GM21737 (cell line): ENCODE results near the gene MTMR12.
"Not testable (repeated sequence)": the region's sequence is repeated elsewhere in the genome, so short reads cannot be mapped to it uniquely, and the experiment has no call there.

ENCODE experiments used
- ATAC-seq: cut with Tn5 transposase; IDR thresholded peaks from one replicate; pipeline ENCODE4 v1.9.1; 2021; ENCODE audit warnings: mild to moderate bottlenecking, moderate library complexity; ENCODE audit not compliant: unreplicated experiment

MTMR12 gene

DNA sequence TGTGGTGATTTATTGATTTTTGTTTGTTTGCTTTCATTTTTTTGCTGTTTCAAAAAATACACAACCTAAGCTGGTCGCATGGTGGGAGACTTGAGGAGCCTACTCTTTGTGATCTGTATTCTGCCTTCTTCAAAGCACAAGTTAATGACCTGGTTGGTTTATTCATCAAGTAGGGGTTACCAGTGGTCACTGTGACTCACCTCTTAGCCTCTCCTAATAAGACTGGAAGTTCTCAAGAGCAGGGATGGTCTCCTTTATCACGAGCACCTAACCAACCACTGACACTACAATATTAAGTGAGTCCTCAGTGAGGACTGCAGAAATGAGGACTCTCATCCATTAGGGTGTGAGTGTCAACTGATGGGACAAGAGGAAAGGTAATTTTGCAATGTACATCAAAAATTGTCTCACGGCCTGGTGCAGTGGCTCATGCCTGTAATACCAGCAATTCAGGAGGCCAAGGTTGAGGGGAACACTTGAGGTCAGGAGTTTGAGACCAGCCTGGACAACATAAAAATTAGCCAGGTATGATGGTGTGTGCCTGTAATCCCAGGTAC lies 13.6 kb upstream of the MTMR12 start:
- ATAC-seq: no peak

DNA sequence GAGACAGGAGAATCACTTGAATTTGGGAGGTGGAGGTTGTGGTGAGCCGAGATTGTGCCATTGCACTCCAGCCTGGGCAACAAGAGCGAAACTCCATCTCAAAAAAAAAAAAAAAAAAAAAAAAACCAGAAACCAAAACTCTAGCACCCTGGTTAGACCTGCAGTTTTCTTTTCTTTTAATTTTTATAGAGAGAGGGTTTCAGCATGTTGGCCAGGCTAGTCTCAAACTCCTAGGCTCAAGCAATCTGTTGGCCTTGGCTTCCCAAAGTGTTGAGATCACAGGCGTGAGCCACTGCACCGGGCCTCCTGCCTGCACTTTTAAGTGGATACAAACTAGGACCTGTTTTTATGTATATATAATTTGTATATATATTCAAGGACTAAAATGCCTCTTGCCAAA lies 12.9 kb upstream of the MTMR12 start:
- no peak for ATAC-seq

DNA sequence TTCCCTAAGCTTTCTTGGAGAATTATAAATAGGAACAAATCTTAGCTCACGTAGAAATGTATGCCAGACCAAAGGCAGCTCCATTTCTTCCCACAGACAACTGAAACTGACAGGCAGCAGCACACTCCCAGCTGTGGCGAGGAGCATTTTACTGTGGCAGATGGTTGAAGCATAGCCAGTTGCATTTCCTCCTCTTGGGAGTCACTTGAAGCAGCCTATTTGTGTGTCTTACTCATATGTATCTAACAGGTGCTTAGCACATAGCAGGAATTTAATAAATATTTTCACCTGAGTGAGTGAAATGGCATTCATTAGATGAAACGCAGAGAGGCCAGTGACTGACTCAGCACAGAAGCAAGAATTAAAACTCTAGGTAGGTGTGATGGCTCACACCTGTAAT lies 12.3 kb upstream of the MTMR12 start:
- ATAC-seq: no peak

DNA sequence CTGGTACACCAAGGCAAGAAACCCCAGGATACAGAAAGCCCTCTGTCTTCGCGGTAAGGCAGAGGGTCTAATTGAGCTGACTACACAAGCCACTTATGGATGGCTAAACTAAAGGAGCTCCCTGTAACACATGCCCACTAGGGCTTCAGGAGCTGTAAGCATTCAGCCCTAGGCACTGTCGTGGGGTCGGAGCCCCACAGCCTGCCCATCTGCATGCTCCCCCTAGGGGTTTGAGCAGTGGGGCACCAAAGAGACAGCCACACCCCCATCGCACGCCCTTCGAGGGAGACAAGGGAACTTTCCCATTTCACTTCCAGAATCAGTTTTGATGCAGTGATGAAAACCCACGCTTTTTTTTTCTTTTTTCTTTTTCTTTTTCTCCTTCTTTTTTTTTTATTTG lies 11.0 kb upstream of the MTMR12 start:
- ATAC-seq: no peak

DNA sequence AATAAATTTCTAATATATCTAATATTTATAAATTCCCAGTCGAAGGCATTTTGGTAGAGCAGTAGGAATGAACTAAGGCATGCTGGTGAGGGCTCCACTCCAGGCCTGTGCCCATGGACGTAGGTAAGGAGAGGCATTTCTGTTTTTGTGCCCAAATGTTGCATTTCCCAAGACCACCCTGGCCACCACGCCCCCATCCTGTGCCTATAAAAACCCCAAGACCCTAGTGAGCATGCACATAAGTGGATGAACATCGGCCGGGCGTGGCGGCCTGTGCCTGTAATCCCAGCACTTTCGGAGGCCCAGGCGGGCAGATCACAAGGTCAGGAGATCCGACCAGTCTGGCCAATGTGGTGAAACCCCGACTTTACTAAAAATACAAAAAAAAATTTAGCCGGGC lies 10.1 kb upstream of the MTMR12 start:
- ATAC-seq: no peak

DNA sequence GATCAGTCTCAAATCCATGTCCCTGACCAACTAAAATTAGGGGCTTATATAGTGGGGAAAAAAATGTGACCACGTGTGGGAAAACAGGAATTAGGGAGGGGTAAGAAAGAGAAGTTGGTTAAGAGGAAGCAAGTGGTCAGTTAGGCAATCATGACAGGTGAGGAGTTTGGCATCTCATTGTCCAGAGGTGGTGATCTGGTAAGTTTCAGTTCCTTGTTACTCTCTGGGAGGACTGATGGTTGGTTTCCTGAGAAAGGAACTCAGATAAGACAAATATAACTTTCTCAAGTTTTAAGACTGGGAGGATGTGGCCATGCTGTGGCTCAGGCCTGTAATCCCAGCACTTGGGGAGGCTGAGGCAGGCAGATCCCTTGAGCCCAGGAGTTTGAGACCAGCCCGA lies 9.0 kb upstream of the MTMR12 start:
- not testable (repeated sequence) for ATAC-seq

DNA sequence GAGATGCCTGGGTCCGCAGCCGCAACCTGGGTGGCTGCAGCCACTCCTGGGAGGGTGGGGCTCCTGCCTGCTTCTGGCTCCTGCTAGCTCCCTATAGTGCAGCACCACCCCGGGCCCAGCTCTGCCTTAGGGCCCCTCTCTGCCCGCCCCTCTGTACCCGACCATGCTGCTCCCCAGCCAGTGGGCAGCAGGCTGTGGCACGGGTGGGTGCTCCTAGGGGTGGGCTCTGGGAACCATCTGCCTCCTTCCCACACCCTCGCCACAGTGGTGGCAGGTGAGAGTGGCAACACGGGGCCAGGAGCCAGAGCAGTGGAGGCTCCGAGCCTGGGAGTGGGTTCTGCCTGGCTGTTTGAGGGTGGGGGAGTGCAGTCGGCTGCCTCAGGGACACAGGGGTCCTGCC lies 7.8 kb upstream of the MTMR12 start:
- ATAC-seq: no peak

DNA sequence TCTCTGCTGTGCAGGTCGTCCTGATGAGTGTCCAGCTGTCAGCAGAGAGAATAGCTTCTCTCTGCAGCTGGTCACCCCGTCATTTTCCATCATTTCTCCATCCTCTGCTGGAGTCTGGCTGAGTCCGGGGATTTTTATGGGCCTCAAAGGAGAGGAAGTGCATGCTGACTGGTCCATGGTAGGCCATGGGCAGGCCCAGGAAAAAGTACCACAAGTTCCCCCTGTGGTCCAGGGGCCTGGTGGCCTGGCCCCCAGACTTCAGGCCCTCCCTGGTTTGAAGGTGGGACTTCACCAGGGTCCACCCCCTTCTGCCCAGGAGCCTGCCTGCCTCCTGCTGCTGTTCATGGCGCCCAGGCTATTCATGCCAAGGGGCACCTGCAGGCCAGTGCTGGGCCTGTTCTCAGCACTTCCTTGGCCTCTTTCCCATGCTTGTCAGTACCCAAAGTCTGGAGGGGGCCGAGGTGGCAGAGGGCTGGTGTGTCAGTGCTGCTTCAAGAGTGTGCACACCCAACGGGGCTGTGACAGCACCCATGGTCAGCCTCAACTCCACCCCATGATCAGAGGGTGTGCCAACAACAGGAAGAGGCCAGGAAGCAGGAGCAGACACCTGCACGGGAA lies 7.3 kb upstream of the MTMR12 start:
- ATAC-seq: no peak

DNA sequence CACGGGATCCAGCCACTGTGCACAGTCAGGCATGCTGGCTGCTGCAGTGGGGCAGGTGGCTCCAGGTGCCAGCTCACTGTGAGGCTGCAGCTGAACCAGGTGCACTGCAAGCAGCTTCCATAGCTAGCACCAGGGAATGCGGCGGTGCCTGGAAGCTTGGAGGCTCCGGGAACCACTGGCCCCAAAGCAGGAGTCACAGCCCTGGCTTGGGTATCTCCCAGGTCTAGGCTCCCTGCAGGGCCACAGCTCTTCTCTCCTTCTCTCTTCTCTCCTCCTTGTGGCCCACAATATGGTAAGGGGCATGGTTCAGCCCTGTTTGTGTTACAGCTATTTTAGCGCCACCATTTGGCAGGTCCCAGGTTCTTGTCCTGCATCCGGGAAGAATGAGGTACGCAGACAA lies 6.7 kb upstream of the MTMR12 start:
- ATAC-seq: no peak

DNA sequence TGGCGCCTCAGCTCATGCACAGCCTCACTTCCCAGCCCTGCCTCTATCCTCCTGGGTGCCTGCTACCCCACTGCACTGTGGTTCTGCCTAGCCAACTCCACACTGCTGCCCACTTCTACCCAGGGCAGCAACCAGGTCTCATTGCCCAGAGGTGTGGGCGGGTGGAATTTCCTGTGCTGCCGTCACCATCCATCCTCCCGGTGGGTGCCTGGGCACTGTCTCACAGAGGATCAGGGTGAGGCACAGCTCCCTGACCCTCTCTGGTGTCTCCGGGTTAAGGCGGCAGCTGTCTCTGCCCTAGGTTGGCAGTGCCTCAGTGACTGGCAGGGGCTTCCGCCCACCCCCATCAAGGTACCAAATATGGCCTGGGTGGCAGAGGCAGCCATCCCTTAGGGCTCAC lies 4.3 kb upstream of the MTMR12 start:
- ATAC-seq: no peak

DNA sequence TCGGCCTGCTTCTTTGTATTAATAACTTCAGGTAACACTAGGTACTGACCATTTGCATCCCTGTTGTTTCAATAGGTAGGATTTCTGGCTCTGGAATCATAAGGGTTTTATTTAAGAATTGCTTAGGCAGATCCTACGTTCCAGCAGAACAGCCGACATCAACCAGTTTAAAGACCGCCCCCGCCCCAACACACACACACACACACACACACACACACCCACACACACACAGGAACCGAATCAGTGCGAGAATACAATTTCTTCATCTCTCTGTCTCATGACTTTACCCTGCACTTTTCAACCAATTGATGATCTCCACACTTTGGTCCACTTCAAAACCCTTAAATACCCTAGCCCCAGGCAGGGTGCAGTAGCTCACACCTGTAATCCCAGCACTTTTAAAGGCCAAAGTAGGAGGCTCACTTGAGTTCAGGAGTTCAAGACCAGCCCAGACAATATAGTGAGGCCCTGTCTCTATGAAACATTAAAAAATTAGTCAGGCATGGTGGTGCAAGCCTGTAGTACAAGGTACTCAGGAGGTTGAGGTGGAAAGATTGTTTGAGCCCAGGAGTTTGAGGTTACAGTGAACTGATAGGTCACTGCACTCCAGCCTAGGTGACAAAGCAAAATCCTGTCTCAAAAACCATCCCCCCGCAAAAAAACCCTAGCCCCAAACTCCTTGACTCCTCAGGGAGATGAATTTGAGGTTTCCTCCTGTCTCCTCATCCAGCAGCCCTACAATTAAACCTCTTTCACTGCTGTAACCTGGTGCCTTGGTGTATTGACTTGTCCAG lies 2.7 kb upstream of the MTMR12 start:
- ATAC-seq: no peak

DNA sequence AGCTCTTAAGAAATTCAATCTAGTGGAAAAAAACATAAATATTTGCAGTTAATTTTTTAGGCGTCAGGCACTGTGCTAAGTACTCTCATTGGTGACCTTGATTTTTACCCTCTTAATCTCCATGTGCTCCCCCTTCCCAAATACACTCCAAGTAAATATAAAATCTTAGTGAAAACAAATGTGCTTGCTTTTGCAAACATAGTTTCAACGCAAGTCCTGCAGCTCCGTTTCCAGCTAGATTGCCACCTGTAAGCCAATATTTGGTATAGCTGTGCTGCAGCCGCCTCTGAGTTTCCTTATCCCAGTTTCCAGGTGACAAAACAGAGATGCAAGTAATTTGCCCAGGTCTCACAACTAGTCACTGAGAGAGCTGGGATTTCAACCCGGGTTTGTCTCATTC lies 1.9 kb upstream of the MTMR12 start:
- no peak for ATAC-seq

DNA sequence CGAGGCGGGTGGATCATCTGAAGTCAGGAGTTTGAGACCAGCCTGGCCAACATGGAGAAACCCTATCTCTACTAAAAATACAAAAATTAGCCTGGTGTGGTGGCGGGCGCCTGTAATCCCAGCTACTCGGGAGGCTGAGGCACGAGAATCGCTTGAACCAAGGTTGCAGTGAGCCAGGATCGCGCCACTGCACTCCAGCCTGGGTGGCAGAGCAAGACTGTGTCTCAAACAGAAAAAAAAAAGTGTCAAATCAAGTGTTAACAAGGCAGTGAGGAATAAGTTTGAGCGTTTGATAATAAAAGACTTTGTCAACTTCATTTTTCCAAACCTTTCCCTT lies 1.4 kb upstream of the MTMR12 start:
- ATAC-seq: not testable (repeated sequence)

DNA sequence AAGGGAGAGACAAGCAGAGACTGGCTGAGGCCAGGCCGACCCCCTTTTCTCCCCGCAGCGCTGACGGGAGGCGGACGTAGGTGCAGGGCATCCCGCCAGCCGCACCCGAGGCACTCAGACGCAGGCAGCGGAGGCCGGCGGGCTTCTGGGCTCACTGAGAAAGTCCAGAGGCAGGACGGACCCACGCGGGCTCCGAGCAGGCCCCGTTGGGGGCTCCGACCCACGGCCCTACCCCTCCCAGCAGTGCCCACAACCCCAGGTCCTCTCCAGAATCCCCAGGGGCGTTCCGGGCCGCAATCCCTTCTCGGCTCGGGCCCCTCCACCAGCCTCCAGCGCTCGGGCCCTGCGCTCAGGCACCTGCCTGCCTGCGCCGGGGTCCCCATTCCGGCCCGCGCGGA lies 543 bp downstream of the MTMR12 start:
- ATAC-seq: peak; percentile 24

DNA sequence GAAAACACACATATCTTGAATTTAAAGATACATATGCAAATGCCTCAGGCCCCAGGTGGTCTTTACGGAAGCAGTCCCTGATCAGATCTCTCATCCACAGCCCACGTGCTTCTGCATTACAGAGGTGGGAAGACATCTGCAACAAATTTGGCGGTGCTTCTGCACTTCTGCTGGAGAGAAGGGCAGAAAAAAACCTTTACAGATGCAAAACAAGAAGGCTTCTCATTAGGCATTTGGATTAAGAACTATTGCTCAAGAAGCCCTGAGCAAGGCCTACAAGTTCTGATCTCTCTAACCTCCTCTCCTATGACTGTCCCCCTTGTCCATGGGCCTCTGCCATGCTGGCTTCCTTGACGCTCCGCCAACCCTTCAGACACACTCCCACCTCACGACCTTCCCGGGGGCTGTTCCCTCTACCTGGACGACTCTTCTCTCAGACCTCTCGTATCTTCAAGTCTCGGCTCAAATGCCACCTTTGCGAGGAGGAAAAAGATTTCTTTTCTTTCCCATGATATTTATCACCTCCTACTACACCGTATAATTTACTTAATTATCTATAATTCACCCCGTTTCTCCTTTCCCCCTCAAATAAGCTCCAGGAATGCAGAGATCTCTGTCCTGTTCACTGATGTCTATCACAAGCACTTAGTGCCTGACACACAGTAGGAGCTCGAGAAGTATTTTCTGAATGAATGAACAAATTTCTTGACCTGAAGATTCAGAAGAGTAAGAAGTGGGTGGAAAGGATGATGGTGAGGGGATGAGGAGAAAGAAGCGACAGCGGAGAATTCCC lies 1.1 kb downstream of the MTMR12 start:
- no peak for ATAC-seq

DNA sequence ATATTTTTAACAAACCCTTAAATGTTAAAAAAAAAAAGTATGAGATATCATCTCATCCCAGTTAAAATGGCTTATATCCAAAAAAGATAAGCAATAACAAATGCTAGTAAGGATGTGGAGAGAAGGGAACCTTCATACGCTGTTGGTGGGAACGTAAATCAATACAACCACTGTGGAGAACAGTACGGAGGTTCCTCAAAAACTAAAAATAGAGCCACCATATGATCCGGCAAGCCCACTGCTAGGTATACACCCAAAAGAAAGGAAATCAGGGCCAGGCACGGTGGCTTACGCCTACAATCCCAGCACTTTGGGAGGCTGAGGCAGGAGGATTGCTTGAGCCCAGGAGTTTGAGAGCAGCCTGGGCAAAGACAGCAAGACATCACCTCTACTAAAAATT lies 3.0 kb downstream of the MTMR12 start:
- no peak for ATAC-seq

DNA sequence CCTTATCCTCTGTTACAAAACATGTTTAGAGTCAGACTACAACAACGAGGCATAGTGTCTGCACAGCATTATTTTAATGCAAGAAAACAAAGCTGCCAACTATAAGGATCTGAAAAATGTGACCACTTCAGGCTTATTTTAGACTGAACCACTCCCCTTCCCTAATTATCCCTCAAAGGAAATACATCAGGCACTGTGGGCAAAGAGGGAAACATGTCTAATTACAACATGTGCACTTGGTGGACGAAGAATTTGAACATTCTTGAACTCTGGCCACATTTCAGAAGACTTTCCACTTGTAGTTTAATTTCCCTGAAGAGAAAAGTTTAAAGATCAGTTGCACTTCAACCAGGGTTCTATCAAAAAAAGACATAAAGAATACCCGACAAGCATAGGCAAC lies 3.8 kb downstream of the MTMR12 start:
- ATAC-seq: no peak

DNA sequence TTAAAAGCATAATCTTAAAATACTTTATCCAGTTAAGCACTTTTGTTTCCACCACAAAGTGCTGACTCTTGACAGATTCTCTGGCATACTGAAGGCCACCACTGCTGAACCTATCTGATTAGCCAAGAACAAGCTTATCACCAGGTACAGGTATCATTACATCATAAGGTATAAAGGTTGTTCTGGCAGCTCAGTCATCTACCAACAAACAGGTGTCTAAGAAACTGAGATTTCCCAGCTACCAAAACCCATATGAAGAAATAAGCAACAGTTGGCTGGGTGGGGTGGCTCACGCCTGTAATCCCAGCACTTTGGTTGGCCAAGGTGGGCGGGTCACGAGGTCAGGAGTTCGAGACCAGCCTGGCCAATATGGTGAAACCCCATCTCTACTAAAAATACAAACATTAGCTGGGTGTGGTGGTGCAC lies 5.0 kb downstream of the MTMR12 start:
- no peak for ATAC-seq

DNA sequence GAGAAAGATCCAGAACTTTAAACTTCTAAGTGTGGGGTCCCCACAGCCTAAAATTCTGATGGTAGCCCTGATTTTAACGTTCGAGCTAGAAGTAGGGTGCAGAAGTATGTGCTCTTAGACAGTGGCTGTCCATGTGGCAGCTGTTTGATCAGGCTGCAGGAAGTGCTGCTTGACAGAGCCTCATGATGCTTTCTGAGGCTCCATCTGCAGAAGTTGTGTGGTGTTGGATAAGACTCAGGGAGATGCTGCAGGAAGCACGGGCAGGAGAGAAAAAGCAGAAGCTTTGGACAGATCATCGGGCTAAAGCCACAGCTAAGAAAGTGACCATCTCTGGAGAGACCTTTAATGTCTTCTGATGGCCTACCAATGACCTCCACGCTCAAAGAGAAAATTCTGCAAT lies 8.1 kb downstream of the MTMR12 start:
- ATAC-seq: no peak

DNA sequence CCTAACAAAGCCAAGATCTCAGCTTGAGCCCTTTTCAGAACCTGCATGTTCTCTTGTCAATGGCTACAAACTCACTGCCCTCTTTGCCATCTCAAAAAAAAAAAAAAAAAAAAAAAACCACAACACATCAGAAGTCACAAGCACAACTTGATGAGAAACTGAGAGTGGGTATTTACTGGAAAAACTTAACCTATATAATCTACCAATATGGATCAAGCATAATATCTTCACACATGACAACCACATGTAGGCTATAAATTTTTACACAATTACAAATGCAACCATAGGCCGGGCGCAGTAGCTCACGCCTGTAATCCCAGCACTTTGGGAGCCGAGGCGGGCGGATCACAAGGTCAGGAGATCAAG lies 9.0 kb downstream of the MTMR12 start:
- ATAC-seq: no peak

DNA sequence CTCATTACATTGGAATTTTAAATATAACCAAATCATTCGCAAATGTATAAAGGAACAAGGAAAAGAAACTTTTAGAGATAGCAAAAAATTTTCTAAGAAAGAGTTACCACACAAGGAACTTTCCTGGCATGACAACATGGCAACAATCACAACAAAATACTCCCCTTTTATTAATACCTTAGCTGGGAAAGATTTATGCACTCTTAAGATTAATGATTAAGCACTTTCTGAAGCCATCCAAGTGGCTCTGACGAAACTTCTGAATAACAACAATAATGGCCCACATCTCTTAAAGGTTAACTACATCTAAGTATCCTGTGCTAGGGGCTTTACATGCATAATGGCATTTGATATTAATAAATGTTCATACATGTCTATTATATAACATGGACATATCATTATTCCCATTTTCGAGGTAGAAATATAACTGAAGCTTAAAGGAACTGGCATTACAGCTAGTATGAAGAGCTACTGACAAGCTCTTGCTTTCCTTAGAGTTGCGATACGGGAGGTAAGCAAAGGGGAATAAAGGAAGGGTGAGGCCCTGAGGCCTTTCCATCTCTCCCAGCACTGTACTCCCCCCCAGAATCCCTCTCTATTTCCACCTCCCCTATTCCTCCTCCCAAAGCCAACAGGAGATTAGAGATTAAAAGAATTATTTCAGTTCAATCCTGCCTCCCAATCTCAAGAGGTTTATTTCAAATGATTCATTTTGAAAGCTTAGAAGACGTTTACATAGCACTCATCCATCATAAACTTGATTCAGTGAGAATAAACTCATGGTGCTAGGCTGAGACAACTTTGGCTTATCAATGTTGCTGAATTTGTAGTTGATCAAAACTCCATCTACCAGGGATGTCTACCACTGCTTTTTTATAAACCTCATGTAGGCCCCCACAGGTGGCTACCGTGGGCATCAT lies 9.6 kb downstream of the MTMR12 start:
- no peak for ATAC-seq
